Coronary artery (tissue), 2 donors: ENCODE results near the gene CDS1.

Source experiments
- DNase-seq: peaks from one replicate; pipeline ENCODE4 v3.0.0-alpha.2; 2017; ENCODE audit warnings: low spot score
- H3K27ac ChIP-seq, 2 donors: fragments of 200-600 bp; sonication (generic); one replicate each; pipeline ENCODE4 v1.5.1; 2016 to 2019
- H3K4me3 ChIP-seq: fragments of 200-600 bp; sonication (generic); 2 replicates; pipeline ENCODE4 v1.5.1; 2016; ENCODE audit warnings: mild to moderate bottlenecking, moderate library complexity
- CTCF ChIP-seq: fragments of 200-600 bp; sonication (generic); IDR thresholded peaks from one replicate; pipeline ENCODE4 v1.5.1; 2019; ENCODE audit warnings: antibody characterized with exemption

The CDS1 gene

DNA sequence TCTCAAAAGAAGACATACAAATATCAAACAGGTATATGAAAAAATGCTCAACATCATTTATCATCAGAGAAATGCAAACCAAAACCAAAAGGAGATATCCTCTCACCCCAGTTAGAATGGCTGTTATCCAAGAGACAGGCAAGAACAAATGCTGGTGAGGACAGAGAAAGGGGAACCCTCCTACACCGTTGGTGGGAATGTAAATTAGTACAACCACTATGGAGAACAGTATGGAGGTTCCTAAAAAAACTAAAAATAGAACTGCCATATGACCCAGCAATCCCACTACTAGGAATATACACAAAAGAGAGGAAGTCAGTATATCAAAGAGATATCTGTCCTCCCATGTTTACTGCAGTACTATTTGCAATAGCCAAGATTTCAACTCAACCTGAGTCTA is 83.5 kb downstream of the CDS1 start:
- DNase-seq, result no peak
- no peak overlapping the region for H3K4me3 ChIP-seq
- TF ChIP-seq CTCF, result no peak

DNA sequence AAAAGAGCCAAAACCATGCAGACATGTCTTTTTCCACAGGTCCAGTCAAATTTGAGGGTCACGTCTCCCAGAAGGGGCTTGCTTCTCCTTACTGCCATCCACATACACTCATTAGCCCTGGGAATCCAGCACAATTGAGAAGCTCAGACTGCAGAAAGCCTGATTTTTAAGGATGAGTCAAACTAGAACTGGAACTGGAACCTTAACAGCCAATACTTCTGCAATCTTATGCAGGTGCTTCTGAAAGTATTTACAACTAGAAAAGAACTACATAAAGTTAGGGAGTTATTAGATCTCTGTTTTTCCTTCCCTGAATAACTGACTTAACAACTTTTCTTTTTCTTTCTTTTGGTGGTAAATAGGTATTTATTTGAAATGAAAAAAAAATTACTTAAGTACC is 86.3 kb downstream of the CDS1 start:
- no peak overlapping the region for H3K4me3 ChIP-seq
- DNase-seq, result no peak
- no peak for TF ChIP-seq CTCF
- H3K27ac ChIP-seq, result no peak overlapping the region

More for the DNA sequence above, 83.5 kb downstream of the CDS1 start:
- H3K27ac ChIP-seq, result no peak overlapping the region

DNA sequence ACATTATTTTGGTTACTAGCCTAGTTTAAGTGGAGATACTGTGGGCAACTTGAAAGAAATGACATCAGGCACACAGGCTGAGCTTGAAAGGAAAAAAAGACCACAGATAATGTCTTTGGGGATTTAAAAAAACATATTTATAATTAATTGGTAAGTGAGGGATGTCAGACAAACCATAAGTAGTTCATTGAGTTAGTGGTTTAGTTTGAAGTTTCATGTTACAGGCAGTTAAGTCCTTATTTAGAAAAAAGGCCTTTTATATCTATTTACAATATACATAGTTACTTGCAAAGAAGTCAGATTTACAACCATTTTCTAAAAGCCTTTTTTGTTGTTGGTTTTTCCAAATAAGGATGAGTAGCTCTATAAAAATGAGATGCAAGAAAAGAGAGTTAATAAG is 89.2 kb downstream of the CDS1 start:
- Histone ChIP-seq H3K4me3 (no peak overlapping the region), H3K27ac (no peak overlapping the region)
- DNase-seq, result no peak
- no peak for TF ChIP-seq CTCF

DNA sequence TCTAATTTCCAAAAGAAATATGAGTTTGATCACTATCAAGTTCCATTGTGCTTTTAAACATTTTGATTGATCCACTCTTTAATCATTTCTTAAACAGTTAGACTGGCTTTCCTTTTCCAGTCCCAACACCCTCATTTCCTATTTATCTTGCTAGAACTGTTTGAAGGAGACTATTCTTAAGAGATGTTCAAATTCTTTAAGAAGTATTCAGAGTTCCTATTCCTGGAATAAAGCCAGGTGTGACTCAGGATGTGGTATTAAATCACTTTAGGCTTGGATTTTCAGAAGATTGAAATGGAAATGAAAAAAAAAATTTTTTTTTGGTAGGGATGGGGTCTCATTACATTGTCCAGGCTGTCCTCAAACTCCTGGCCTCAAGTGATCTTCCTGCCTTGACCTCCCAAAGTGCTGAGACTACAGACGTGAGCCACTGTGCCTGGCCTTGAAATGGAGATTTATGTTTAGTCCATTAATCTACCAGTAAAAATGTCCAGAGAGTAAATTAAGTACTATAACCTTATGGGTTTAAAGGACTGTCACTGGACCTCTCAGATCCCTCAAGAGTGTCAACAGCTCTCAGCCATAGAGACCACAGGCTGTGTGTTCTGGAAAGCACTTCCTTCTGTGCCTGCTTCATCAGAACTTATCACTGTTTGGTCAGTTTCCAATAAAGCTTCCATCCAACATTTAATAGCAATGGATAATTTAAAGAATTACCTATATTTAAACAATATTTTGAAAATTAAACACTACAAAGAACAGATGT is 90.7 kb downstream of the CDS1 start:
- TF ChIP-seq CTCF, result no peak
- no peak overlapping the region for H3K27ac ChIP-seq
- no peak for DNase-seq
- H3K4me3 ChIP-seq, result no peak overlapping the region

DNA sequence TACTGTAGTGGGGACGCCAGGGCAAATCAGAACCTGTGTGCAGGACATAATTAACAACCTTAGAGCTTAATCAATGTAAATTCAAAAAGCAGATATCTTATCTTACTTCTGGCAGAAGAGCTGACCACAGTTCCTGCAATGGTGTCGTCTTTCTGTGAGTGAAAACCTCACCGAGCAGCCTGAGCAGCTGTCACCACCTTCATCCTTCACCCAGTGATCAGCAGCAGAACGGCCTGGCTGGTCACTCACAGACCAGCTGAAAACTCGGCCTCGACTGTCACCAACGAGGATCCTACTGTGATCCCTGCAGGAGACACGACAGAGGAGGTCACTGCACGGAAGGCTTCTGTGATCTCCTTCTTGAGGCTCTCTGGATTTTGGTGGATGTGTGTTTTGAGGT is 94.2 kb downstream of the CDS1 start:
- Histone ChIP-seq H3K4me3 (no peak overlapping the region), H3K27ac (no peak overlapping the region)
- DNase-seq, result no peak
- TF ChIP-seq CTCF, result no peak

GRCh38 chr4:84677995-84678394 is 95.1 kb downstream of the CDS1 start:
- no peak overlapping the region for H3K4me3 ChIP-seq
- no peak for TF ChIP-seq CTCF
- no peak for DNase-seq
- H3K27ac ChIP-seq, result no peak overlapping the region

DNA sequence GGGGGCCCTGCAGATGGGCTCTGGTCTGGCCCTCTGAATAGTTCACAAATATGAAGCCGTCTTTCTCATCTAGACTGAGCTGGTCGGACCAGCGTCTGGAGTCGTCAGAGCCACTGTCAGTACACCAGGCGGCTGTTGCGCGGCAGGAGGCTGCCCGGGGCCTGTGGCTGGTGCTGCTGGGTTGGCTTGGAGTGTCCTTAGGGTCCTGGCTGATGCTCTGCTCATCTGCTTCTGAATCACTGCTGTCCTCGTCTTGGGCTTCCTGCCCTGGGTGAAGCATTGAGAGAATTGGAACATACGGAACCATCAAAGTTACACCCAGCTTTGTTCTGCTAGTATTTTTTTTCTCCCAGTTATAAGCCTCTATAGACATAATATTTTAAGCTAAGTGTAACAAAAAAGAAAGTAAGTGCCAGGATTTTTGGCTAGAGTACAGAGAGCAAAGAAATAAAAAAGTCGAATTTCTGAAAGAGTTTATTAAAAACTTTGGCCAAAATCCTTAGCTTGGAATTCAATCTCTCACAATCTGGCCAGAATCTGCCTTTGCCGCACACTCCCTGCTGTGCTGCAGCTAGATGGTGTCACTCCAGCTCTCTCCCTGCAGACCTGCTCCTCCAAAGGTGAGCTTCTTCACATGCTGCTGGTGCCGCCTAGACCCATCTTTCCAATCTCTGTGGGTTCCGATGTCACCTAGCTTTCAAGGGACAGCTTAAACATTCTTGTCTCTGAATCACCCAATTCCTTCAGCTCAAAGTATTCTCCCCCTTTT is 96.2 kb downstream of the CDS1 start:
- no peak for DNase-seq
- H3K4me3 ChIP-seq, result no peak overlapping the region
- H3K27ac ChIP-seq, result no peak overlapping the region
- no peak for TF ChIP-seq CTCF
